Smooth muscle cell (in vitro differentiated cells): ENCODE results near the gene FAM83G. TPM values are rescaled to one million over a fixed set of nuclear protein-coding genes. Genes with fewer than 3 reads are reported as not detected.
"Not testable (repeated sequence)": the region's sequence is repeated elsewhere in the genome, so short reads cannot be mapped to it uniquely, and the experiment has no call there.

ENCODE experiments used
- DNase-seq: peaks from one replicate; lab custom pipeline; 2025; ENCODE audit not compliant: unreplicated experiment; lab: John Stamatoyannopoulos, UW
- H2AFZ ChIP-seq: fragments of 200-600 bp; sonication (generic); 2 replicates; pipeline ENCODE4 v1.6.0; 2016; ENCODE audit warnings: antibody characterized with exemption, low read depth, mild to moderate bottlenecking
- H3F3A ChIP-seq: fragments of 200-600 bp; sonication (generic); 2 replicates; pipeline ENCODE4 v1.6.0; 2017; ENCODE audit warnings: antibody characterized with exemption, low read depth
- H3K27ac ChIP-seq: fragments of 200-600 bp; sonication (generic); 2 replicates; pipeline ENCODE4 v1.5.1; 2016; ENCODE audit warnings: low read depth, mild to moderate bottlenecking
- H3K27me3 ChIP-seq: fragments of 200-600 bp; sonication (generic); 2 replicates; pipeline ENCODE4 v1.6.1; 2016; ENCODE audit warnings: low read depth, mild to moderate bottlenecking
- H3K36me3 ChIP-seq: fragments of 200-600 bp; sonication (generic); 2 replicates; pipeline ENCODE4 v1.5.1; 2016; ENCODE audit warnings: low read depth
- H3K4me1 ChIP-seq: fragments of 200-600 bp; sonication (generic); 2 replicates; pipeline ENCODE4 v1.5.1; 2016; ENCODE audit warnings: low read depth
- H3K4me2 ChIP-seq: fragments of 200-600 bp; sonication (generic); 2 replicates; pipeline ENCODE4 v1.6.0; 2016; ENCODE audit warnings: mild to moderate bottlenecking
- H3K4me3 ChIP-seq: fragments of 200-600 bp; sonication (generic); 2 replicates; pipeline ENCODE4 v1.5.1; 2016; ENCODE audit warnings: mild to moderate bottlenecking
- H3K79me2 ChIP-seq: fragments of 200-600 bp; sonication (generic); 2 replicates; pipeline ENCODE4 v1.6.0; 2016; ENCODE audit warnings: low read depth, mild to moderate bottlenecking
- H3K9ac ChIP-seq: fragments of 200-600 bp; sonication (generic); 2 replicates; pipeline ENCODE4 v1.6.0; 2016; ENCODE audit warnings: low read depth
- H3K9me3 ChIP-seq: fragments of 200-600 bp; sonication (generic); replicated peaks from 2 replicates; pipeline ENCODE4 v1.5.1; 2016; ENCODE audit warnings: low read depth
- H4K20me1 ChIP-seq: fragments of 200-600 bp; sonication (generic); 2 replicates; pipeline ENCODE4 v1.6.0; 2016; ENCODE audit warnings: low read depth
- CTCF ChIP-seq: fragments of 200-600 bp; sonication (generic); IDR thresholded peaks from 2 replicates; pipeline ENCODE4 v1.5.1; 2017; ENCODE audit warnings: borderline replicate concordance, mild to moderate bottlenecking, antibody characterized with exemption; ENCODE audit not compliant: insufficient read depth, poor library complexity, severe bottlenecking
- whole genome bisulfite sequencing: methylation state at CpG from one replicate; pipeline ENCODE4 v1.1.7; 2016; ENCODE audit warnings: low lambda C conversion rate; 5-methylcytosine and 5-hydroxymethylcytosine counted together
- polyA plus RNA-seq: library from polyadenylated mRNA; unstranded; fragments of >200 nt; fragmentation: Nextera tagmentation; extraction: Ambion mirVana; gene quantifications from 2 replicates; pipeline ENCODE4 v1.2.1, GENCODE V29; 2016
- total RNA-seq: library from RNA; depleted of rRNA; stranded (reverse); fragments of >200 nt; gene quantifications from 2 replicates; pipeline ENCODE4 v1.2.3, GENCODE V29; 2014

FAM83G gene
- total and polyA plus RNA-seq, 2 experiments from 2014 or later = 8.2 to 14.2 TPM

GRCh38 chr17:19023209-19023999, 18.8 kb upstream of the FAM83G start:
- Histone ChIP-seq H3K4me3 (no peak overlapping the region), H3F3A (no peaks in the 10 kb centered on the region), H3K4me1 (no peaks in the 10 kb centered on the region), H2AFZ (no peak overlapping the region), H3K9me3 (no peaks in the 10 kb centered on the region), H3K36me3 (no peaks in the 10 kb centered on the region), H3K79me2 (no peaks in the 10 kb centered on the region), H3K27ac (no peak overlapping the region), H3K4me2 (no peak overlapping the region), H3K9ac (no peak overlapping the region), H4K20me1 (no peaks in the 10 kb centered on the region), H3K27me3 (no peaks in the 10 kb centered on the region)
- no peak for TF ChIP-seq CTCF
- 98% methylated on average over 9 of the region's 9 CpGs for WGBS
- DNase-seq = no peak

GRCh38 chr17:19022747-19023146, 18.2 kb upstream of the FAM83G start:
- Histone ChIP-seq H3K4me3 (no peak overlapping the region), H3K36me3 (no peaks in the 10 kb centered on the region), H3K27me3 (no peaks in the 10 kb centered on the region), H3K79me2 (no peaks in the 10 kb centered on the region), H3K9me3 (no peaks in the 10 kb centered on the region), H4K20me1 (no peaks in the 10 kb centered on the region), H3F3A (no peaks in the 10 kb centered on the region), H3K9ac (no peak overlapping the region), H3K27ac (no peak overlapping the region), H3K4me1 (no peaks in the 10 kb centered on the region), H2AFZ (no peak overlapping the region), H3K4me2 (no peak overlapping the region)
- no peak for TF ChIP-seq CTCF
- 94% methylated on average over 6 of the region's 6 CpGs for WGBS
- no peak for DNase-seq

- Histone ChIP-seq H3K79me2 (no peaks in the 10 kb centered on the region), H3K4me3 (no peak overlapping the region), H4K20me1 (no peaks in the 10 kb centered on the region), H3K27ac (no peak overlapping the region), H2AFZ (no peak overlapping the region), H3K36me3 (no peaks in the 10 kb centered on the region), H3K4me2 (no peak overlapping the region), H3F3A (no peaks in the 10 kb centered on the region), H3K27me3 (no peaks in the 10 kb centered on the region), H3K9ac (no peak overlapping the region), H3K4me1 (no peaks in the 10 kb centered on the region), H3K9me3 (no peaks in the 10 kb centered on the region)
- no peak for TF ChIP-seq CTCF
- whole genome bisulfite sequencing = 92% methylated on average over 5 of the region's 5 CpGs
- DNase-seq = no peak
These were observed 17.6 kb upstream of the FAM83G start for GRCh38 chr17:19022128-19022527.

GRCh38 chr17:19021622-19022083, 17.1 kb upstream of the FAM83G start:
- no peaks in the 10 kb centered on the region for H3F3A ChIP-seq
- H3K4me1 ChIP-seq = no peaks in the 10 kb centered on the region
- DNase-seq = no peak
- H3K79me2 ChIP-seq = no peaks in the 10 kb centered on the region
- H2AFZ ChIP-seq = no peak overlapping the region
- no peaks in the 10 kb centered on the region for H3K36me3 ChIP-seq
- H3K27me3 ChIP-seq = no peaks in the 10 kb centered on the region
- H4K20me1 ChIP-seq = no peaks in the 10 kb centered on the region
- 95% methylated on average over 24 of the region's 24 CpGs for WGBS
- no peak for TF ChIP-seq CTCF
- H3K4me3 ChIP-seq = no peak overlapping the region
- no peak overlapping the region for H3K4me2 ChIP-seq
- H3K9ac ChIP-seq = no peak overlapping the region
- no peak overlapping the region for H3K27ac ChIP-seq
- no peaks in the 10 kb centered on the region for H3K9me3 ChIP-seq

GRCh38 chr17:19021011-19021621, 16.6 kb upstream of the FAM83G start:
- not testable (repeated sequence) for H3K79me2 ChIP-seq, H3K27ac ChIP-seq, H2AFZ ChIP-seq, H3K4me1 ChIP-seq, DNase-seq, H3K9ac ChIP-seq, H3K36me3 ChIP-seq, H3K4me2 ChIP-seq, H3K9me3 ChIP-seq, H3K4me3 ChIP-seq, H3K27me3 ChIP-seq, H4K20me1 ChIP-seq, H3F3A ChIP-seq
- WGBS = 96% methylated on average over 7 of the region's 7 CpGs
